DMS53 (cell line): Measurements from ENCODE around the gene CCDC158.
"Not testable (repeated sequence)": the region's sequence is repeated elsewhere in the genome, so short reads cannot be mapped to it uniquely, and the experiment has no call there.

ENCODE experiments used
- DNase-seq: peaks from one replicate; lab custom pipeline; 2025; lab: John Stamatoyannopoulos, UW

Gene CCDC158

GRCh38 chr4:76365636-76366035, 55.3 kb downstream of the CCDC158 start:
- DNase-seq: no peak

- DNase-seq: no peak
Observed at GRCh38 chr4:76364763-76365162, 56.2 kb downstream of the CCDC158 start.

GRCh38 chr4:76363556-76364290, 57.2 kb downstream of the CCDC158 start:
- DNase-seq: no peak

- DNase-seq: no peak
Observed at GRCh38 chr4:76361689-76362412, 59.1 kb downstream of the CCDC158 start.

- not testable (repeated sequence) for DNase-seq
Observed at GRCh38 chr4:76359881-76360466, 61.0 kb downstream of the CCDC158 start.

GRCh38 chr4:76357981-76358380, 63.0 kb downstream of the CCDC158 start:
- no peak for DNase-seq

- no peak for DNase-seq
Observed at GRCh38 chr4:76354517-76355473, 66.1 kb downstream of the CCDC158 start.

GRCh38 chr4:76342803-76343202, 78.1 kb downstream of the CCDC158 start:
- DNase-seq: no peak

GRCh38 chr4:76342191-76342590, 78.8 kb downstream of the CCDC158 start:
- DNase-seq: peak; percentile 49

GRCh38 chr4:76341063-76341462, 79.9 kb downstream of the CCDC158 start:
- peak; percentile 32 for DNase-seq

GRCh38 chr4:76339364-76339763, 81.6 kb downstream of the CCDC158 start:
- peak; percentile 61 for DNase-seq

- DNase-seq: no peak
Observed at GRCh38 chr4:76334885-76335284, 86.1 kb downstream of the CCDC158 start.

- no peak for DNase-seq
Observed at GRCh38 chr4:76326515-76326914, 94.4 kb downstream of the CCDC158 start.

- no peak for DNase-seq
Observed at GRCh38 chr4:76325072-76325471, 95.9 kb downstream of the CCDC158 start.

GRCh38 chr4:76322236-76322635, 98.7 kb downstream of the CCDC158 start:
- no peak for DNase-seq

GRCh38 chr4:76316131-76316530, 104.8 kb downstream of the CCDC158 start:
- no peak for DNase-seq

GRCh38 chr4:76315267-76315918, 105.5 kb downstream of the CCDC158 start:
- DNase-seq: no peak

GRCh38 chr4:76313547-76313946, 107.4 kb downstream of the CCDC158 start:
- DNase-seq: no peak

- DNase-seq: no peak
Observed at GRCh38 chr4:76312457-76312856, 108.5 kb downstream of the CCDC158 start.

GRCh38 chr4:76311896-76312331, 109.0 kb downstream of the CCDC158 start:
- no peak for DNase-seq

GRCh38 chr4:76310683-76311082, 110.3 kb downstream of the CCDC158 start:
- DNase-seq: no peak
